GM20431 (cell line): ENCODE results near the gene IRF7.

Experiments
- in situ Hi-C: fragments of 300-500 bp; cut with MseI, MboI; formaldehyde crosslinking; loops from one replicate; pipeline ENCODE4 v1.15.0; 2020; ENCODE audit warnings: low sequenced_read_pairs; ENCODE audit not compliant: unreplicated experiment

Gene IRF7

DNA sequence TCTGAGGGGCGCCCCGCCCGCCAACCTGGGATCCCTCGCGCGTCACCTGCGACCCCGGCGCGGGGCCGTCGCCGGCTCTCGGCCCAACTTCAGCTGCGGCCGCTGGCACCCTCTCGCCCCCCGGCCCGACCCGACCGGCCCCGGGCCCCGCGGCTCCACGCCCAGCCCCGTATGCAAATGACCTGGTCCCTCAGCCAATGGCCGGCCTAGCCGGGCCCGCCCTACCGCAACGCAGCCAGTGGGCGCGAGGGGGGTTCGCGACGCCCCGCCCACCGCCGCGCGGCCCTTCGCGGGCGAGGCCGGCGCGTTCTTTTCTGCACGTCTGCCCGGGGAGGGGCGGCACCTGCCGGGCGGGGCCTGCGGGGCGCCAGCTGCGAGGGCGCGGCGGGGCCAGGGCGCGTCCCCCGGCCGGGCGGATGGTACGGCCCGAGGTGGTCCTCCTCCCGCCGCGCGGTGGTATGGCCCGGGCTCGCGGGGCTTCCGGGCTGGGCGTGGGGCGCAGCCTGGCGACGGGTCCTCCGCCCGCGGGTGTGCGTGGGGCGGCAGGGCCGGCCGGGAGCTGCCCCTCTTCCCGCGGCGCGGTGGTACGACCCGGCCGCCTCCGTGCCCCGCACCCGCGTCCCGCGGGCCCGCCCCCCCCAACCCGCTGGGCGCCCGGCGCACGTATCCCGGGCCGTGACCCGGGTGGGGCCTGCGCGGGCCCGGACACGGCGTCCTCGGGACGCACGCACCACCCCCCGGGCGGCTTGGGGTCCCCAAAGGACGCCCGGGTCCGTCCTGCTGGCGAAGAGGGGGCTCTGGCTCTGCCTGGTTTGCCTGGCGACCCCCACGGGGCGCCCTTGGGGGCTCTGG is 47.2 kb downstream of the IRF7 start:
- in situ Hi-C loops = no loop called here

GRCh38 chr11:567629-568292 is 48.0 kb downstream of the IRF7 start:
- in situ Hi-C loops = no loop called here

DNA sequence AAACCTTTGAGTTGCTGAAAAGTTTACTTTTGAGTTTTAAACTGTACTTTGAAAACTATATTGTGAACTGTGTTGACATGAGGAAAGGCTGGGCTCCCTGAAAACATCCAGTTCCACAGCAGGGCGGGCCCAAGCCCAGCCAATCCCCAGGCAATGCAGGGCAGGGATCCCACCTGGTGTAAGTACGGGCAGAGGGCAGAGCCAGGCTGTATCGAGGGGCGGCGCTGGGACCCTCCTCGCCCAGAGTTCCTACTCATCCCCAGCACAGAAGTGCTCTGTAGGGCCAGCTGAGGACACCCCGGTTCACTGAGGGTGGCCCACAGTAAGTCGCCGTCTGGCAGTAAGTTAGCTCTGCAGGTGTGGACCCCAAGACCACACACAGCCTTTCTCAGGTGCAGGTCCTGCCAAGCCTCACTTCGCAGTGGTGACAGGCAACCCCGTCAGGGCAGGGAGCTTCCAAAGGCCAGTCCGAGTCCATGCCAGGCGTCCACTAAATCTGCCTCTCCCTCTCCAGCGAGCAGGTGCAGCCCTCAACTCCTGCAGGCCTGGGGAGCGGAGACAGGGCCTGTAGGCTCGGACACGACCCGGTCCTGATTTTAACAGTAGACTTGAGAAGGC is 48.6 kb downstream of the IRF7 start:
- in situ Hi-C loops = no loop called here

DNA sequence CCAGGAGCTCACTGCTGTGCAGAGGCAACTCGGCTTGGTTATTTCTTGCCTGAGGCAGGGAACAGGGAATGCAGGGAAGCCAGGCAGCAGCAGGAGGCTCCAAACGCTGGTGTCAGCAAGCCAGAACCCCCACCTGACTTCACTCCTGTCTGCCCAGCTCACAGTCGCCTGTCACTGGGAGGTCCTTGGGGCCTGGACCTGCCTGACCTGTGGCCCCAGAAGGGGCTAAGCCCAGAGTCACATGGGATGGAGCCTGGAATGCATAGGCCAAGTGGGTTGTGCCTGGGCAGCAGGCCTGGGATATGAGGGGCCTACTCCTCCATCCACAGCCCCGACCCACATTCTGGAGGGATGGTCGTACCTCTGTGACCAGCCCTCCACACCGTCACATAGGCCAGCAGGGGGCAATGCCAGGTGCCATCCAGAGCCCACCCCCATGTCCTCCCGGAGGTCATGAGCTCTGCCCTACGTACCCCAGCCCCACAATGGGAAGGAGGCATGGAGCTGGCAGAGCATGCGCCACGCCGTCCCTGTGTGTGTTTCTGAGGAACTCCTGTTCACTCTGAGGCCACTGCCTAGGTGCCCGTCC is 49.7 kb downstream of the IRF7 start:
- in situ Hi-C loops = no loop called here

GRCh38 chr11:563812-564578 is 51.8 kb downstream of the IRF7 start:
- in situ Hi-C loops = no loop called here

DNA sequence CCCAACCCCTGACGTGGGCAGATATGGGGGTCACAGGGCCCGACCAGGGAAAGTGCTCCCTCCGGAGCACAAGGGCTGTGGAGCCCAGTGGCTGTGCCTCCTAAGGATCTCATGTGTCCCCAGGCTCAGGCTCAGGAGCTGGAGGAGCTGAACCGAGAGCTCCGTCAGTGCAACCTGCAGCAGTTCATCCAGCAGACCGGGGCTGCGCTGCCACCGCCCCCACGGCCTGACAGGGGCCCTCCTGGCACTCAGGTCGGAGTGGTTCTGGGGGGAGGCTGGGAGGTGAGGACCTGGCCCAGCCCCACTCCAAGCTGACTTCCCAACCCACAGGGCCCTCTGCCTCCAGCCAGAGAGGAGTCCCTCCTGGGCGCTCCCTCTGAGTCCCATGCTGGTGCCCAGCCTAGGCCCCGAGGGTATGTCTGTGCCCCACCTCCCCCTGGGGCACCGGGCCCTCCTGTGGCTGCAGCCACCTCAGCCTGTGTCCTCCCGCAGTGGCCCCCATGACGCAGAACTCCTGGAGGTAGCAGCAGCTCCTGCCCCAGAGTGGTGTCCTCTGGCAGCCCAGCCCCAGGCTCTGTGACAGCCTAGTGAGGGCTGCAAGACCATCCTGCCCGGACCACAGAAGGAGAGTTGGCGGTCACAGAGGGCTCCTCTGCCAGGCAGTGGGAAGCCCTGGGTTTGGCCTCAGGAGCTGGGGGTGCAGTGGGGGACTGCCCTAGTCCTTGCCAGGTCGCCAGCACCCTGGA is 52.5 kb downstream of the IRF7 start:
- in situ Hi-C loops = no loop called here
